GM12878 (cell line): ENCODE measurements around the gene RAPGEF6. TPM values are rescaled to one million over a fixed set of nuclear protein-coding genes. Genes with fewer than 3 reads are reported as not detected.

Experiments
- BRCA1 ChIP-seq: IDR thresholded peaks from 2 replicates; pipeline ENCODE4 v1.6.1; 2011; ENCODE audit warnings: low read depth, low read length, improper control_type of control experiment
- CBFB ChIP-seq: IDR thresholded peaks from 2 replicates; pipeline ENCODE4 v1.6.1; 2016; ENCODE audit warnings: antibody characterized with exemption, low read depth
- CREB1 ChIP-seq: IDR thresholded peaks from 2 replicates; pipeline ENCODE4 v1.6.1; 2012; ENCODE audit warnings: low read depth, mild to moderate bottlenecking, inconsistent platforms
- ELK1 ChIP-seq: IDR thresholded peaks from 2 replicates; pipeline ENCODE4 v1.6.1; 2012; ENCODE audit warnings: low read depth, low read length, improper control_type of control experiment
- ETV6 ChIP-seq, 2 experiments: fragments of 450-650 bp in 1 of 2; IDR thresholded peaks in 1 of 2; conservative IDR thresholded peaks in 1 of 2; 2 replicates each; pipeline ENCODE4 v1.6.1; 2014; ENCODE audit warnings: antibody characterized with exemption in 1 of 2, borderline replicate concordance in 1 of 2, low read depth in 1 of 2, mild to moderate bottlenecking in 1 of 2, moderate library complexity in 1 of 2
- FOXM1 ChIP-seq: IDR thresholded peaks from 2 replicates; pipeline ENCODE4 v1.6.1; 2012; ENCODE audit warnings: low read depth, mild to moderate bottlenecking, inconsistent platforms, low read length, moderate library complexity
- IRF4 ChIP-seq: IDR thresholded peaks from 2 replicates; pipeline ENCODE4 v1.6.1; 2011; ENCODE audit warnings: low read depth, low read length
- JUNB ChIP-seq: IDR thresholded peaks from 2 replicates; pipeline ENCODE4 v1.6.1; 2016; ENCODE audit warnings: antibody characterized with exemption, mild to moderate bottlenecking
- KAT2A ChIP-seq: conservative IDR thresholded peaks from 2 replicates; pipeline ENCODE4 v1.6.1; 2011; ENCODE audit warnings: low read depth, low read length; ENCODE audit not compliant: control insufficient read depth
- MTA2 ChIP-seq: fragments of 450-650 bp; IDR thresholded peaks from 2 replicates; pipeline ENCODE4 v1.6.1; 2016; ENCODE audit warnings: low read depth, mild to moderate bottlenecking, moderate library complexity
- NBN ChIP-seq: fragments of 450-650 bp; IDR thresholded peaks from 2 replicates; pipeline ENCODE4 v1.6.1; 2016
- NFXL1 ChIP-seq: fragments of 450-650 bp; IDR thresholded peaks from 2 replicates; pipeline ENCODE4 v1.6.1; 2017; ENCODE audit warnings: antibody characterized with exemption, mild to moderate bottlenecking, borderline replicate concordance
- NR2C1 ChIP-seq: fragments of 450-650 bp; IDR thresholded peaks from 2 replicates; pipeline ENCODE4 v1.6.1; 2017; ENCODE audit warnings: antibody characterized with exemption, mild to moderate bottlenecking, moderate library complexity
- NR2C2 ChIP-seq: IDR thresholded peaks from 2 replicates; pipeline ENCODE4 v1.6.1; 2011; ENCODE audit warnings: borderline replicate concordance, low read depth; ENCODE audit not compliant: control insufficient read depth, insufficient read length
- NR2F1 ChIP-seq: fragments of 450-650 bp; conservative IDR thresholded peaks from 2 replicates; pipeline ENCODE4 v1.6.1; 2017; ENCODE audit warnings: mild to moderate bottlenecking
- RFX5 ChIP-seq: IDR thresholded peaks from 2 replicates; pipeline ENCODE4 v1.6.1; 2011; ENCODE audit warnings: low read depth, low read length, improper control_type of control experiment
- RUNX3 ChIP-seq: IDR thresholded peaks from 2 replicates; pipeline ENCODE4 v1.6.1; 2012; ENCODE audit warnings: low read length, inconsistent platforms
- SIX5 ChIP-seq: IDR thresholded peaks from 2 replicates; pipeline ENCODE4 v1.6.1; 2011; ENCODE audit warnings: mild to moderate bottlenecking, low read depth, low read length, moderate library complexity; ENCODE audit not compliant: severe bottlenecking
- SMARCA5 ChIP-seq: fragments of 450-650 bp; IDR thresholded peaks from 2 replicates; pipeline ENCODE4 v1.6.1; 2017; ENCODE audit warnings: mild to moderate bottlenecking
- SUZ12 ChIP-seq: fragments of 200-600 bp; sonication (generic); IDR thresholded peaks from one replicate; pipeline ENCODE4 v1.6.1; 2018; ENCODE audit warnings: antibody characterized with exemption, mild to moderate bottlenecking; ENCODE audit not compliant: unreplicated experiment
- USF2 ChIP-seq: IDR thresholded peaks from 2 replicates; pipeline ENCODE4 v1.6.1; 2011; ENCODE audit warnings: low read depth, low read length, improper control_type of control experiment, borderline replicate concordance
- YY1 ChIP-seq: IDR thresholded peaks from 2 replicates; pipeline ENCODE4 v1.6.1; 2011; ENCODE audit warnings: low read depth, mild to moderate bottlenecking, low read length
- polyA plus RNA-seq, 11 experiments: library from polyadenylated mRNA; depleted of rRNA in 4 of 11; unstranded in 6 of 11; stranded (reverse) in 5 of 11; fragments of >200 nt; fragmentation: Nextera tagmentation in 4 of 11; fragmentation: Illumina TruSeq in 1 of 11; extraction: Ambion mirVana in 4 of 11; extraction: Trizol in 1 of 11; gene quantifications; 1 replicate in 1 of 11; 2 replicates in 10 of 11; pipeline versions ENCODE4 v1.2.1 to v1.2.3, GENCODE V29; 2011 to 2016; ENCODE audit warnings: inconsistent platforms in 2 of 11, missing spikeins in 2 of 11, low read depth in 1 of 11
- total RNA-seq, 4 experiments: library from RNA; depleted of rRNA in 3 of 4; stranded (reverse); fragments of >200 nt in 3 of 4; fragmentation: Illumina TruSeq in 1 of 4; extraction: Trizol in 1 of 4; gene quantifications; 2 replicates each; pipeline versions ENCODE4 v1.2.1 to v1.2.3, GENCODE V29; 2013 to 2021

RAPGEF6 gene
- total and polyA plus RNA-seq, 10 of the 15 experiments (the other 5 are each of a cell fraction or from before 2014, with no cell fraction given): 2.9 to 24.0 (median 14.2) TPM

GRCh38 chr5:131672776-131673175 lies 37.7 kb upstream of the RAPGEF6 start (continued):
- no peak for TF ChIP-seq NBN
- no peak; the same call in 1 of the 2 replicates for TF ChIP-seq CREB1
- TF ChIP-seq NR2C1: no peak
- TF ChIP-seq SMARCA5: no peak
- TF ChIP-seq NR2C2: no peak
- TF ChIP-seq SIX5: no peak
- peak; percentile 65; the same call in 1 of the 2 replicates for TF ChIP-seq FOXM1
- no peak for TF ChIP-seq USF2
- peak; percentile 66 for TF ChIP-seq JUNB
- no peak for TF ChIP-seq ETV6 (conservative IDR thresholded peaks at IDR 0.05 in 1 of 2, IDR thresholded peaks at IDR 0.05 in 1 of 2; ENCODE audit: borderline replicate concordance in 1 of 2, low read depth in 1 of 2)
- no peak; the same call in 1 of the 2 replicates for TF ChIP-seq CBFB
- no peak for TF ChIP-seq KAT2A
- no peak for TF ChIP-seq MTA2
- TF ChIP-seq IRF4: no peak
- TF ChIP-seq ELK1: no peak
- TF ChIP-seq NFXL1: no peak
- TF ChIP-seq RUNX3: peak; percentile 21; the same call in 1 of the 2 replicates
- TF ChIP-seq BRCA1: no peak
- no peak for TF ChIP-seq SUZ12
- no peak for TF ChIP-seq RFX5
- no peak for TF ChIP-seq YY1
- TF ChIP-seq NR2F1: no peak
- TF ChIP-seq, all 136 proteins: peak for 10
